HL-60 (cell line): ENCODE data around the gene DYRK1A.

Experiments used
- GABPA ChIP-seq: IDR thresholded peaks from 2 replicates; pipeline ENCODE4 v1.6.1; 2012; ENCODE audit warnings: low read depth
- POLR2AphosphoS5 ChIP-seq: IDR thresholded peaks from 2 replicates; pipeline ENCODE4 v1.6.1; 2012; ENCODE audit warnings: low read depth
- REST ChIP-seq: IDR thresholded peaks from 2 replicates; pipeline ENCODE4 v1.6.1; 2012; ENCODE audit warnings: low read depth; ENCODE audit not compliant: insufficient replicate concordance
- SPI1 ChIP-seq: IDR thresholded peaks from 2 replicates; pipeline ENCODE4 v1.6.1; 2012; ENCODE audit warnings: low read depth, mild to moderate bottlenecking, borderline replicate concordance
- TF ChIP-seq, protein P1 (sequence below): IDR thresholded peaks from one replicate; pipeline ENCODE4 v1.5.1; 2011; ENCODE audit warnings: low read length, control low read depth, inconsistent platforms; ENCODE audit not compliant: insufficient read depth

DNA sequence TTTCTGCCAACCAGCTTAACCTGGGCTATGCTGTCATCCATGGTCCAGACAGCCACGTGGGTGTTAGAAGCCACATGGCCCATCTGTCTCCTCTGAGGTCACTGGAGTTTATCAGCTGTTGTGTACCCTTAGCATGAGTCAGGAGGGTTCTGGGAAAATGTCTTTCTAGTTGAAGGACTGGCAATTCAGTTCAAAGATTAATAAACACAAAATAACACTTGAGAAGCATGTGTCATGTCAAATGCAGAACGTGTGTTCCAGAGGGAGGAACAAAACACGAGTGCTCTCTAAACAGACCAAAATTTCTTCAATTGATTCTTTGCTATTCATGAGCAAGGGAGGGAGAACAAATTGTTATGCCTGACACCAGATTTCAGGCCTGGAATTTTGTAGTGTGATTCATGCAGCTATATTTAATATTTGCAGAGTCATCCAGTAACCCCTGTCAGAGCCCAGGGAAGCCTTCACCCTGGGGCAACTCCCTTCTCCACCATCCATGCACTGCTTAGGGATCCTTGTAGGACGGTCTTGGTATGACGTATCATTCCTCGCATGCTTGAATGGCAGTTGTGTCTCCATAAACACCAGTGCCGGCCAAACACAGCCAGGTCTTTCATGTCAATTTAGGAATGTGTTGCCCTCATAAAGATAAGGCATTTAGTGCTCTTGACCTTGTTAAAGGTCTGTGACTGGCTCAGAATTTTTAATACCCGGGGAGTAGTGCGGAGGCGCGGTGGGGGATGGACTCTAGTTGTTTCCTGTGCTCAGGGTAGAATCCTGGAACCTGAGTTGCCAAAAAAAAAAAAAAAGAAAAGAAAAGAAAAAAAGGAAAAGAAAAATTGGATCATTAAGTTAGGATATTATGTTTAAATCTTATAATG lies 27.7 kb upstream of the DYRK1A start:
- TF ChIP-seq, protein P1, sequence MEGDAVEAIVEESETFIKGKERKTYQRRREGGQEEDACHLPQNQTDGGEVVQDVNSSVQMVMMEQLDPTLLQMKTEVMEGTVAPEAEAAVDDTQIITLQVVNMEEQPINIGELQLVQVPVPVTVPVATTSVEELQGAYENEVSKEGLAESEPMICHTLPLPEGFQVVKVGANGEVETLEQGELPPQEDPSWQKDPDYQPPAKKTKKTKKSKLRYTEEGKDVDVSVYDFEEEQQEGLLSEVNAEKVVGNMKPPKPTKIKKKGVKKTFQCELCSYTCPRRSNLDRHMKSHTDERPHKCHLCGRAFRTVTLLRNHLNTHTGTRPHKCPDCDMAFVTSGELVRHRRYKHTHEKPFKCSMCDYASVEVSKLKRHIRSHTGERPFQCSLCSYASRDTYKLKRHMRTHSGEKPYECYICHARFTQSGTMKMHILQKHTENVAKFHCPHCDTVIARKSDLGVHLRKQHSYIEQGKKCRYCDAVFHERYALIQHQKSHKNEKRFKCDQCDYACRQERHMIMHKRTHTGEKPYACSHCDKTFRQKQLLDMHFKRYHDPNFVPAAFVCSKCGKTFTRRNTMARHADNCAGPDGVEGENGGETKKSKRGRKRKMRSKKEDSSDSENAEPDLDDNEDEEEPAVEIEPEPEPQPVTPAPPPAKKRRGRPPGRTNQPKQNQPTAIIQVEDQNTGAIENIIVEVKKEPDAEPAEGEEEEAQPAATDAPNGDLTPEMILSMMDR, result no peak
- TF ChIP-seq REST, result no peak
- no peak for TF ChIP-seq GABPA
- TF ChIP-seq SPI1, result no peak
- no peak for TF ChIP-seq POLR2AphosphoS5
